G401.6 (cell line): Measurements from ENCODE around the gene PRMT7.

Source experiments
- FAIRE-seq: peaks from 2 replicates; lab custom pipeline; 2012; peaks lifted over from hg19 to GRCh38; lab: Jason Lieb, UNC

The PRMT7 gene

DNA sequence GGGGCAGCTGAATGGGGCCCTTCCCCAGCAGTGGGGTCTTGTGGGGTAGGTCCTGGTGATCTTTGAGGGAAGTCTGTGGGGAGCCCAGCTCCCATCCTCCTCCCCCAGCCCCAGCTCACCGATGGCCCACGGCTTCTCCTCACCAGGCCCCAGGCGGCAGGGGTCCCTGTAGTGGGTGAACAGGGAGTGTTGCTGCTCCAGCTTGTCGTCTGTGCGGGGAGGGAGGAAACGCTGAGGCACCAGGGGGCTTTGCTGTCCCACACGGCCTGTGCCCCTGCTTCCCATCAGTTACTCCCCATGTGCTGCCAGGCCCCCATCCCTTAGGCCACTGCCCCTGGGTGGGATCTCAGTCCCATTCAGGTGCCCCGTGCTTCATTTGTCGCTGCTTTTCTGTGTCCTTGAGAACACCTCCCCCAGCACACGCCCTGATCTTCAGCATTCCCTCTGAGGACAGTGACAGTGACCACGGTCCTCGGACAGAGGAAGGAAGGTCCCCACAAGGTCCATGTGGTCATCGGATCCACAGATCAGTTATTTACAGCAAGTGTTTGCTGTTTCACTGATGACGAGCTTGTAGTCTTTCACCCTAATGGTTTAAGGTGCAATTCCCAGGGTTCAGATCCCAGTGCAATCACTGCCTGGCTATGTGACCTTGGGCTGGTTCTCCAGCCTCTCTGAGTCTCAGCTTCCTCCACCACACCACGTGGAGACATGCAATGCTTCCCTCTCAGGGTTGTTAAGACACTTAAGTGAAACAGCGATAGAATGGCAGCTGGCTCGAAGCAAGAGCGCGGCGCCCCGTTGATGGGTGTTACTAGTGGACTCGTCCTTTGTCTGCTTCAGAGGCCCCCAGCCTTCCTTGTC is 53.1 kb downstream of the PRMT7 start:
- no peak for FAIRE-seq

DNA sequence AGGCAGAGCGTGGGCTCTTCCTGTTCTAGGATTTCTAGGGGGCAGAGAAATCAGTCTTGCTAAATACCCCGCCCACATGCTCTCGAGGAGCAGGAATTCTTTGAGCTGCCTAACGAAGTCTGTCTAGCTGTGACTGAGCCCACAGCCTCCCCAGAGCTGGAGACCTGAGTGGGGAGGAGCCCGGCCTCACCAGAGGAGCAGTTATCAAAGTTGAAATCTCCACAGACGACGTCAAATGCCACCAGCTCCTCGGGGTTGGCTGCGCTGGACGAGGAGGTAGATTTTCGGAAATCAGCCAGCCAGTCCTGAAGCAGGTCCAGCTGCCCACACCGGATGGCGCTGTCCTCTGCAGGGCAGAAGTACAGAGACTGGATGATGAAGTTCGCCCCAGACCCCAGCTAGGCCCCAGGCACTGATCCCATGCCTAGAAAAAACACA is 53.8 kb downstream of the PRMT7 start:
- FAIRE-seq: no peak

DNA sequence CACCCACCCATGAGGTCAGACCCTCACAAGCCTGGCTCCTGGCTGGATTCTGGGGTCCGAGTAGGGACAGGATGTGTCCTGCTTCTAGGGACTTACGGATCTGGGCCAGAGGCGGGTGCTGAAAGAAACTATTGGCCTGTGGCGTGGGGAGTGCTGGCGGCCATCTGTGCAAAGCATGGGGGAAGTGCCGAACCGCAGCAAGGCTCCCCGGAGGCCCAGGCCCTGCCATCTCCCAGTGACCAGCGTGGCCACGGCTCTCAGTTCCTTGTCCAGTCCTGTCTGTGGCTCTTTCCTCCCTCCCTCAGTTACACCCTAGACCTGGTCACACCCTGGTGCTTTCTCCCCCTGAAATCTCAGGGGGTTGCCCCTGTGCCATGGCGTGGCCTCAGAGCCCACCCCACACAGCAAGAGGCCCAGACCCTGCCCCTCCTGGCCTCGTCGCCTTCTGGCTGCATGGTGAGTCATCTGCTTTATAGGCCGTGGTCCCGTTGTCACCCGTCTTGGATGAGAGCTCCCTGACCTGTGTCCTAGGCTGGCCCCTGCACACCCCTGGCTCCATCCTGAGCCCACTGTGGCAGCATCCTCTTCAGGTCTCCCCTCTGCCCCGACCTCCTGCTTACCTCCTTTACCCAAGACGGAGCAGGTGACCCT is 54.5 kb downstream of the PRMT7 start:
- no peak for FAIRE-seq

DNA sequence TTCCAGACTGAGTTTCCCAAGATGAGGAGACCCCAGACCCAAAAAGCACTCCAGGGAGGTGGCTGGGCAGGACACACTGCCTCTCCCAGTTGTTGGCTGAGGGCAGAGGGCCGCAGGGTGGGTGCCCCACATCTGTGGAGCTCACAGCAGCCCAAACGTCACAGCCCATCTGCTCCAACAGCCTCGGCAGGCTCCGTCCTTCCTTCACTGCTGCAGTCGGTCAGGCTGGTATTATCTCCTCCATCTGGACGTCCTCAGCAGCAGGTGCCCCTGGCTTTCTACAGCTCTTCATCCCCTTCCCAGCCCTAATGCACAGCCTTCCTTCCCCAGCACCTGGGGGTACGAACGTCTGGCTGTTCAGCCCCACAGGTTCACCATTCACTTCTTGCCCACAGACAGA is 55.2 kb downstream of the PRMT7 start:
- FAIRE-seq: no peak

GRCh38 chr16:68367030-68367429 is 56.2 kb downstream of the PRMT7 start:
- FAIRE-seq: no peak

- no peak for FAIRE-seq
Measured at GRCh38 chr16:68367440-68367839, 56.6 kb downstream of the PRMT7 start.

DNA sequence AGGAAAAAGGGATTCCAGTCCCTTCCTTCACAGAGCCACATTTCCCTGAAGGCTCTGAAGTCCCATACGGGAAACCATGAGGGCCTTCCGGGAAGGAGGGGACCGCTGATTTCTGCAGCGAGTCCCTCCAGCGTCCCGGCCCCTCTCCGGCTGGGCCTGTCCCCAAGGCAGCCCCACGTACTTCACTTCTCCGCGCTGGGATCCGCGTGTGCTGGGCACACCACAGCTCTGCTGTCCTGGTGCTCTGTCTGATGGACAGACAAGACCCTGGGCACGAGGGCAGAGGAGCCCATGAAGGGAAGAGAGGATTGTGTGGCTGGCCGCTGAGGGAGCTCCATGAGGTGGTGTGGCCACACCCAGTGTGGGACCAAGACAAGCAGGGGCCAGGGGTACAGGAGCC is 57.1 kb downstream of the PRMT7 start:
- no peak for FAIRE-seq

DNA sequence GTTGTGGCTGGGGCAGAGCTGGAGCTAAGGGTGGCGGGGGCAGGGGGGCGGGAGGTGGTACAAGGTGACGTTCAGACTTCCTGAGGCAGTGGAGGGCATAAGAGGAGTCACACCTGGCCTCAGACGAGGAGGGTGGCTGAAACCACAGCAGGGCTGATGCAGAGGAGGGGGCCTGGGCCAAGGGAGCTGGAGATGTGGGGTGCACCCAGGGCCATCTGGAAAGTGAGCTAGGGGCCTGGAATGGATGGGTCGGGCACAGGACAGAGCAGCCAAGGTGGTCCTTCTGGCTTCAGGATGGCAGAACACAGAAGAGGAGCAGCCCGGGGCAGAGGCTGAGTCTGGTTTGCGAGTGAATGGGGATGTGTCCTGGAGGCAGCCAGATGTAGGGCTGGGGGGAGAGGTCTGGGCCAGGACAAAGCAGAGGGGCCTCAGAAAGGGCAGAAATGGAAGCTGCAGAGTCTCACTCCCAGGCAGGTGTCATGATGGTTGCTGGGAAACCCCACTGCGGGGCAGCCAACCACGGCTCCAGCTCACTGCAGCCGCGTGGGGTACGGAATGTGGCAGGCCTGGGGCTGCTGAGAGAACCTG is 57.6 kb downstream of the PRMT7 start:
- FAIRE-seq: no peak

- FAIRE-seq: no peak
Measured at GRCh38 chr16:68369168-68369567, 58.3 kb downstream of the PRMT7 start.

GRCh38 chr16:68369697-68370580 is 59.1 kb downstream of the PRMT7 start:
- no peak for FAIRE-seq

DNA sequence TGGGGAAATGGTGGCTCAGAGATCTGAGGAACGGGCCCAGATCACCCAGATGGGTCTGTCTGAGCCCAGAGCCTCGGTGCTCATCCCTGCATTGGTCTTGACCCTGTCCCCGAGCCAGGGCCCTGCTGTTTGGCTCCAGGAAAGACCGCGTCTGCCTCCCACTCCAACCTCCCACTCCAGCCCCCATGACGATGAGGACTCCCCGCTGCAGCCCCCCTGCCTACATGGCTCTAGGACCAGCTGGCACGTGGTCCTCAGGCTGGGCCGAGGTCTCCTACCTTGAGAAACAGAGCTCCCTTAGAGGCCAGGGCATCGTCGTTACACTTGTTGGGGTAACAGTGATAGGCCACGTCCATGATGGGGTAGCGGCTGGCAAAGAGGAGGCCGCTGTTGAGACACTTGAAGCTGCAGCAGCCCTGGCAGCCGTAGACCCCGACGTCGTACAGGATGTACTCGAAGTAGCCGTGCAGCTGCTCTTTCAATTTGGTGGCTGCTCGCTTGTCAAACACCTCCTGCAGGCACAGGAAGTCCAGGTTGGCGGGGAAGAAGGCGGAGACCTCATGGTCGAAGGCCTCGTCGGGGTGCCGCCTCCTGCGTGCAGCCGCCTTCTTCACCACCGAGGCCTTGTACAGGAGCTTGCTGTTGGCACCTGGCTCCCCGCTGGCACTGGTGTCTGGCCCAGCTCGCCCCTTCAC is 59.9 kb downstream of the PRMT7 start:
- FAIRE-seq: no peak

DNA sequence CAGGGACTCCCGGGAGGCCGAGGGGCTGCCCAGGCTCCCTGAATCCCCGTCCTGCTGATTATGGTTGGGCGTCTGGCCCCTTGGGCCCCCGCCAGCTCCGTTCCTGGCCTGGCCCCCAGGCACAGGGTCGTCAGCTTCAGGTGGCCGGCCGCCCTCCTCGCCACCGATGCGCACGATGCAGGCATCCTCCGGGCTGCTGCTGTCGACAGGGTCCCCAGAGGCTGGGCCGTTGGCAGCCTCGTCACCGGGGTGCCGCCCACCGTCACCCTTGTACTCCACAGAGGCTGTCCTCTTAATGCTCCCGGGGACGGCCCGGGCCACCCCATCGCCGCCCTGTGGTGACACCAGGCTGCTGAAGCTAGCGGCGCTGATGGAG is 60.4 kb downstream of the PRMT7 start:
- FAIRE-seq: no peak

- no peak for FAIRE-seq
Measured at GRCh38 chr16:68371706-68372380, 61.0 kb downstream of the PRMT7 start.

GRCh38 chr16:68372381-68372720 is 61.5 kb downstream of the PRMT7 start:
- FAIRE-seq: no peak

DNA sequence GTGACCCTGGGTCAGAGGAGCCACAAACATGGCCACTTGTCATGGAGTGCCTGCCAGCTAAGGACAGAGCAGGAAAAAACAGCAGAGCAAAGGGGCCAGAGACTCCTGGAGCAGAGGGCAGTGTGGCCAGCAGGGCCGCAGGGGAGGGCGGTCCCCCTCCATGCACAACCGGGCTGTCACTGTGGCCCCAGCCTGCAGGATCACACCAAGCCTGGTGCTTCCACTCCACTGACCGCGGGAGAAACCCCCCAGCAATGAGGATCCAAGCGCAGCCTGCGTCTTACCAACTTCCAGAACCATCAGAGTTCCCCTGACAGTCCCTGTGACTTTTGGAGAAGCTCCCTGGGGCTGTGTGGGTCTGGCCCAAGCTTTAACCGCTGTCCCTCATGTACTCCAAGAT is 62.0 kb downstream of the PRMT7 start:
- FAIRE-seq: no peak

DNA sequence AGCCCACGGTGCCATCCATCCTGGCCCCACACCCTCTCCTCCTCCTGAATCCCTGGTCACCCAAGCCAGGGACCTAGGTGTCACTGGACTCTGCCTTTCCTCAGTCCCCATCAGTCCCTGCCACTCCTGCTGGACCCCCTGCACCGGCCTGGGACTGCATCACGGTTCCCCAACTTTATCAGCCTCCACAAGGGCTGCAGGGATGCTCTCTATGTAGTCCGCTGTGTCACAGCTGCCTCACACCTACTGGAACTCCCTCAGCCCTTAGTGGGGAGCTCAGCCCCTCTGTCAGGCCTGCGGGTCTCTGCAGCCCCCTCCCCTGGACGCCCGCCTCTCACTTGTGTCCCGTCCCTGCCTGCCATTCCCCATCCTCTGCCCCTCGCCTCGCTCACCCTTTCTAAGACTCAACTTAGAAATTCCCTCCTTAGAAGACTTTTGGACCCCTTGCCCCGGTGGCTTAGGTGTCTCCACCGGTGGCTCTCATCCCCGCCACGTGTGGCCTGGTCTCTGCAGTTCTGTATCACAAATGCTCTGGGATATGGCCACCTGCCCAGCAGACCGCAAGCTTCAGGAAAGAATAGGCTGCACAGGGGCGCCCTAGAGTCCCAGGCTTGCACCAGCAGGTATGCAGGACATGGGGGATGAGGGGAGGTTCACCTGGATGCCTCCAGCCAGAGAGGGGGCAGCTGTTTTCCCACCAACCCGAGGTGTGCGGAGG is 62.9 kb downstream of the PRMT7 start:
- FAIRE-seq: no peak

GRCh38 chr16:68374246-68374805 is 63.5 kb downstream of the PRMT7 start:
- no peak for FAIRE-seq

DNA sequence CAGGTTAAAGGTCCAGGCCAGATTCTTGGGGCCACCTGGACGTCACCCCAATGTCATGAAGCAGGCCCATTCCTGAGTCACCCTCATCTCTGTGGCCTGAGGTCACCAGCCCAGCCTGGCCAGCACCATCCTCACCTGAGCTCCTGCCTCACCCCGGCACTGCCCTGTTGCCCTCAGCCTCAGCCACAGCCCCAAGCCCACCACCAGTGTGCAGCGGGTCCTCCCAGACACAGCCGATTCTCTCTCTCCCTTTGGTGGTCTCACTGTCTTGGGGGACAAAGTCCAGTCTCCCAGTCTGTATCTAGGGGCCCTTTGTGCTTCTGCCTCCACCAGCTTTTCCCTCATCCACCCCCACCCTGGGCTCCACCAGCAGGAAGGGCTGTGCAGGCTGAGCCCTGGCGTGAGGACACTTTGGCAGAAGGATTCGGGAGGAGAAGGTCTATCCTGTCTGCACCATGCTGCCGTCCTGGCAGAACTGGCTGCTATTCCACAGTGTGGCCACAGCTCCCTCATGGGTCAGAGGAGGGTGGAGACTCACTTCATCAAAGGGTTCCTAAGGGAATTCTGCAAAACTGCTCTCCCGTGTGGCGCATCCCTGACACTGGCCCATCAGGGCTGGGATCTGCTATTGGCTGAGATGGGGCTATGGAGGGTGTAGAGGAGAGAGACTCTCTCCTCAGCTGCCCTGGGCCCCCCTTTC is 64.3 kb downstream of the PRMT7 start:
- FAIRE-seq: no peak

DNA sequence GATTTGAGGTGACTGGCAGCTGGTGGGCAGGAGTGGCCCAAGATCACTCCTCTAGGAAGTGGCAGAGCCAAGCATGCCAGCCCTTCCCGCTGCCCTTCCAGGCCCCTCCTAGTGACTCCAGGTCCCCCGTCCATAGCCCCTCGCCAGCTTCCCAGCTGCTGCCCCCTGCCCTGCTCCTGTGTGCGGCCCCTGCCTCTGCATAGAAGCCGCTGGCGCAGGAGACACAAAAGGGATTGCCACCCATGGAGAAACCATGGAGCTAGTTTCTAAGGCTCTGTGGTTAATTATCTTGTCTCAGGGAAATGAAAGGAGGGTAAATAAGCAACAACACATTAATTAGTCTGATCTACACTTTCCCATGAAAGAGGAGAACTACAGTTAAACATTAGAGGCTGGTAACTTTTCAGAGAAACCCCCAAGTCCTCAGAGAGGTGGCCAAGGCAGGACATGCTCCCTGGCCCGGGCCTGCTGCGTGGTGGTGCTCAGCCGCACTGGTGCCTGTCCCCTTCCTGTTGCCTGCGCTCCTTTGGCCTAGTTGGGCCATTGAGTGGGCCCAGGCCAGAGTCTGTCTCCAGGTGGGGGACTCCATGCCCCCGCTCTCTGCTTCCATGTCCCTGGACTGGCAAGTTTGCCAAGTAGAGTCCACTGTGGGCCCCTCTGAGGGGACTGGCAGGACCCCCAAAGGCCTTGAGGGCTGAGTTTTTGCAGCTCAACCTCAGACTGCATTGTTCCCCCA is 65.2 kb downstream of the PRMT7 start:
- FAIRE-seq: no peak
